Endodermal cell (in vitro differentiated cells): ENCODE results near the gene SLC22A31. TPM values are rescaled to one million over a fixed set of nuclear protein-coding genes. Genes with fewer than 3 reads are reported as not detected.

Experiments used
- DNase-seq: peaks from one replicate; pipeline ENCODE4 v3.0.0-alpha.2; 2017
- H3K27ac ChIP-seq: 2 replicates; pipeline ENCODE4 v1.5.1; 2013; ENCODE audit warnings: mild to moderate bottlenecking, low read depth, low read length, moderate library complexity
- H3K27me3 ChIP-seq: 2 replicates; pipeline ENCODE4 v1.6.1; 2013; ENCODE audit warnings: mild to moderate bottlenecking, low read length, moderate library complexity; ENCODE audit not compliant: insufficient read depth, control insufficient read depth, poor library complexity, severe bottlenecking
- H3K36me3 ChIP-seq: 2 replicates; pipeline ENCODE4 v1.7.0; 2013; ENCODE audit warnings: mild to moderate bottlenecking, low read length, moderate library complexity; ENCODE audit not compliant: control insufficient read depth, insufficient read depth
- H3K4me1 ChIP-seq: one replicate; pipeline ENCODE4 v1.7.0; 2013; ENCODE audit warnings: low read length; ENCODE audit not compliant: control insufficient read depth, insufficient read depth
- H3K4me3 ChIP-seq: 2 replicates; pipeline ENCODE4 v1.5.1; 2013; ENCODE audit warnings: mild to moderate bottlenecking, low read length, moderate library complexity
- H3K9ac ChIP-seq: 2 replicates; pipeline ENCODE4 v1.6.1; 2013; ENCODE audit warnings: mild to moderate bottlenecking, low read length, moderate library complexity; ENCODE audit not compliant: poor library complexity, severe bottlenecking; ENCODE audit errors: extremely low read depth
- H3K9me3 ChIP-seq: 2 replicates; pipeline ENCODE4 v1.6.1; 2013; ENCODE audit warnings: mild to moderate bottlenecking, low read length, moderate library complexity; ENCODE audit not compliant: control insufficient read depth
- H3K27ac Mint-ChIP-seq: 2 replicates; pipeline ENCODE4 v1.8.0; 2020; ENCODE audit warnings: mixed read lengths
- H3K27me3 Mint-ChIP-seq: 2 replicates; pipeline ENCODE4 v1.8.0; 2021; ENCODE audit warnings: mild to moderate bottlenecking, mixed read lengths; ENCODE audit not compliant: insufficient read depth
- H3K36me3 Mint-ChIP-seq: 2 replicates; pipeline ENCODE4 v1.8.0; 2020; ENCODE audit warnings: low read depth, mixed read lengths
- H3K4me1 Mint-ChIP-seq: 2 replicates; pipeline ENCODE4 v1.8.0; 2020; ENCODE audit warnings: mixed read lengths
- H3K4me3 Mint-ChIP-seq: 2 replicates; pipeline ENCODE4 v1.8.0; 2020; ENCODE audit warnings: mild to moderate bottlenecking, moderate library complexity, mixed read lengths
- H3K9me3 Mint-ChIP-seq: 2 replicates; pipeline ENCODE4 v1.8.0; 2020; ENCODE audit warnings: mild to moderate bottlenecking, mixed read lengths
- CTCF ChIP-seq: fragments of 200-600 bp; sonication (generic); conservative IDR thresholded peaks from 2 replicates; pipeline ENCODE4 v1.5.0; 2021; ENCODE audit warnings: antibody characterized with exemption, mild to moderate bottlenecking
- WGBS, 2 experiments: methylation state at CpG; one replicate each; pipeline versions ENCODE4 v1.1.5 to v1.1.7; 2013; ENCODE audit warnings: missing lambda C conversion rate in 2 of 2, mixed read lengths in 1 of 2; ENCODE audit not compliant: insufficient coverage in 1 of 2, insufficient read length in 1 of 2; 5-methylcytosine and 5-hydroxymethylcytosine counted together
- total RNA-seq, 2 donors: library from RNA; stranded (reverse); fragmentation: NEBNext Ultra II Directional in 1 of 2; extraction: Animal tissue kit (Norgen Biotek cat#: 25700) in 1 of 2; gene quantifications; 2 replicates in 1 of 2; 3 replicates in 1 of 2; pipeline ENCODE4 v1.2.1, GENCODE V29; 2021

Gene SLC22A31
- total RNA-seq, 2 donors from 2014 or later = 9.7 to 33.9 TPM

DNA sequence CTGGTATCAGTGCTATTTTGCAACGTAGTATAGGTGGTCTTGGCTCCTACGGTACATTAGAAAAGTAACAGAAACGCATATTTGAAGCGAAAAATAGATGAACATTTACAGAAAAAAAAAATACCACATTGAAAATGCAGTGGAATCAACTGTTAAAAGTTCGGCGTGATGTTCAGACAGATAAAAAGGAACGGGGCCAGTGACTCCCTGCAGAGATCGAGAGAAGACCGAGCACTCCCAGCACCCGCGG, 16.7 kb upstream of the SLC22A31 start:
- Mint-ChIP-seq H3K36me3 (peaks cover 21% of the 10 kb centered on the region), H3K9me3 (no peaks in the 10 kb centered on the region), H3K4me3 (peak overlapping the region; percentile 80), H3K4me1 (peaks cover 8% of the 10 kb centered on the region), H3K27ac (peak overlapping the region; percentile 90), H3K27me3 (no peaks in the 10 kb centered on the region)
- no peak for TF ChIP-seq CTCF
- no peaks in the 10 kb centered on the region for H3K4me1 ChIP-seq
- H3K9me3 ChIP-seq = no peaks in the 10 kb centered on the region
- peak overlapping the region; percentile 91 for H3K9ac ChIP-seq
- H3K27me3 ChIP-seq = no peaks in the 10 kb centered on the region
- H3K36me3 ChIP-seq = peaks cover 26% of the 10 kb centered on the region
- 3% methylated on average over 6 to 11 of the region's 11 CpGs for WGBS, 2 experiments
- DNase-seq = no peak
- peak overlapping the region; percentile 34 for H3K27ac ChIP-seq
- peak overlapping the region; percentile 93 for H3K4me3 ChIP-seq

- Mint-ChIP-seq H3K4me1 (peaks cover 8% of the 10 kb centered on the region), H3K27me3 (no peaks in the 10 kb centered on the region), H3K4me3 (peak overlapping the region; percentile 80), H3K27ac (peak overlapping the region; percentile 90), H3K36me3 (peaks cover 15% of the 10 kb centered on the region), H3K9me3 (no peaks in the 10 kb centered on the region)
- Histone ChIP-seq H3K4me3 (peak overlapping the region; percentile 93), H3K36me3 (peaks cover 21% of the 10 kb centered on the region), H3K27me3 (peaks cover under 1% of the 10 kb centered on the region), H3K9me3 (no peaks in the 10 kb centered on the region), H3K9ac (peak overlapping the region; percentile 91), H3K27ac (no peak overlapping the region), H3K4me1 (no peaks in the 10 kb centered on the region)
- TF ChIP-seq CTCF = peak; percentile 78
- 10% methylated on average over 24 to 25 of the region's 25 CpGs for WGBS, 2 experiments
- DNase-seq = peak; percentile 91
Observed at GRCh38 chr16:89216315-89217137, 16.2 kb upstream of the SLC22A31 start.

DNA sequence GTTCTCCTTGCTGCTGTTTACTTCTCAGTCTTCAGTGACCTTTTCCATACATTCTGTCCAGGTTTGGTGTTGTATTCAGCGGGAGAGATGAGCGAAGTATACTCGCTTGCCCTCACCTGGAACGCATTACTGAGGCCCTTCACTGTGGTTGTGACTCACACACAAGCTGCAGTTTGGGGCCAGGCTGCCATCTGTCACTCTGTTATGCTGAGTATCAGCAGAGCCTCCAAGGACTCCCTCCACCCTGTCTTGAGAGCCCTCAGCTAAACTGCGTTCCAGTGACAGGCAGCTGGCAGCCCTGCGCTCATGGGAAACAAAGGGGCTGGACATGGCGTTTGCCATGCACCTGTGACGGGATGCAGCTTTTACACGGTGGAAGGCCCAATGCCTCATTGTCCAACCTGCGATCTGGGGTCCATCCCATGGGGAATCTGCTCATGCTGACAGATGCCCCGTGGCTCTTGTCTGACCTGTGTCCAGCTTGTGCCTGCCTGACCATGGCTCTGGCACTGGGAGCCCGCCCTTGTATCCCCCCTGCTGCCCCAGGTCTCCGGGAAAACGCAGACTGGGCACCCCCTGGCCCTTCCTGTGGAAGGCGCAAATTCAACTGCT, 10.7 kb upstream of the SLC22A31 start:
- Mint-ChIP-seq H3K27ac (no peak overlapping the region), H3K9me3 (no peaks in the 10 kb centered on the region), H3K4me3 (no peak overlapping the region), H3K4me1 (no peaks in the 10 kb centered on the region), H3K27me3 (peaks cover 13% of the 10 kb centered on the region), H3K36me3 (no peaks in the 10 kb centered on the region)
- WGBS, 2 experiments = 73 to 74% methylated on average over 14 to 15 of the region's 15 CpGs
- Histone ChIP-seq H3K36me3 (no peaks in the 10 kb centered on the region), H3K9ac (no peak overlapping the region), H3K27ac (no peak overlapping the region), H3K27me3 (peaks cover 9% of the 10 kb centered on the region), H3K4me3 (no peak overlapping the region), H3K9me3 (no peaks in the 10 kb centered on the region), H3K4me1 (no peaks in the 10 kb centered on the region)
- TF ChIP-seq CTCF = no peak
- DNase-seq = no peak
